Measurements from ENCODE around the gene FSIP1. TPM values are rescaled to one million over a fixed set of nuclear protein-coding genes. Genes with fewer than 3 reads are reported as not detected.

Gene FSIP1
- total RNA-seq, 1 donor from 2014 or later = 0.71 TPM

- no peaks in the 10 kb centered on the region for H3K36me3 ChIP-seq (ENCODE audit: control insufficient read depth, insufficient read depth, low read length)
- H3K27me3 ChIP-seq (ENCODE audit: control insufficient read depth, insufficient read depth, low read length) = no peaks in the 10 kb centered on the region
- TF ChIP-seq CTCF (IDR thresholded peaks at IDR 0.05; ENCODE audit: insufficient read depth, low read length, poor library complexity, severe bottlenecking) = no peak
- no peak overlapping the region for H3K4me3 ChIP-seq (ENCODE audit: low read depth, low read length)
- DNase-seq (ENCODE audit: low read depth) = no peak
These were observed 9.6 kb upstream of the FSIP1 start for GRCh38 chr15:39792025-39792843.

GRCh38 chr15:39789736-39790135, 7.1 kb upstream of the FSIP1 start:
- DNase-seq (ENCODE audit: low read depth) = no peak
- no peaks in the 10 kb centered on the region for H3K36me3 ChIP-seq (ENCODE audit: control insufficient read depth, insufficient read depth, low read length)

GRCh38 chr15:39788800-39789565, 6.3 kb upstream of the FSIP1 start:
- H3K4me3 ChIP-seq (ENCODE audit: low read depth, low read length) = no peak overlapping the region
- TF ChIP-seq CTCF (IDR thresholded peaks at IDR 0.05; ENCODE audit: insufficient read depth, low read length, poor library complexity, severe bottlenecking) = no peak
- no peaks in the 10 kb centered on the region for H3K36me3 ChIP-seq (ENCODE audit: control insufficient read depth, insufficient read depth, low read length)
- DNase-seq (ENCODE audit: low read depth) = no peak
- H3K27me3 ChIP-seq (ENCODE audit: control insufficient read depth, insufficient read depth, low read length) = no peaks in the 10 kb centered on the region

More at GRCh38 chr15:39789736-39790135, 7.1 kb upstream of the FSIP1 start:
- Histone ChIP-seq H3K4me3 (ENCODE audit: low read depth, low read length) (no peak overlapping the region), H3K27me3 (ENCODE audit: control insufficient read depth, insufficient read depth, low read length) (no peaks in the 10 kb centered on the region)
- no peak for TF ChIP-seq CTCF (IDR thresholded peaks at IDR 0.05; ENCODE audit: insufficient read depth, low read length, poor library complexity, severe bottlenecking)

GRCh38 chr15:39788108-39788507, 5.5 kb upstream of the FSIP1 start:
- H3K27me3 ChIP-seq (ENCODE audit: control insufficient read depth, insufficient read depth, low read length) = no peaks in the 10 kb centered on the region
- no peak for TF ChIP-seq CTCF (IDR thresholded peaks at IDR 0.05; ENCODE audit: insufficient read depth, low read length, poor library complexity, severe bottlenecking)
- no peak overlapping the region for H3K4me3 ChIP-seq (ENCODE audit: low read depth, low read length)
- no peaks in the 10 kb centered on the region for H3K36me3 ChIP-seq (ENCODE audit: control insufficient read depth, insufficient read depth, low read length)
- no peak for DNase-seq (ENCODE audit: low read depth)

GRCh38 chr15:39787479-39787878, 4.8 kb upstream of the FSIP1 start:
- H3K4me3 ChIP-seq (ENCODE audit: low read depth, low read length) = no peak overlapping the region

More at GRCh38 chr15:39787479-39787878, 4.8 kb upstream of the FSIP1 start:
- H3K36me3 ChIP-seq (ENCODE audit: control insufficient read depth, insufficient read depth, low read length) = no peaks in the 10 kb centered on the region
- no peak for TF ChIP-seq CTCF (IDR thresholded peaks at IDR 0.05; ENCODE audit: insufficient read depth, low read length, poor library complexity, severe bottlenecking)
- DNase-seq (ENCODE audit: low read depth) = no peak
- no peaks in the 10 kb centered on the region for H3K27me3 ChIP-seq (ENCODE audit: control insufficient read depth, insufficient read depth, low read length)

Measured in kidney epithelial cell (primary cell).